Activated gamma-delta T cell treated with Interleukin-2 at 50 U/mL for 16 hours (primary cell): ENCODE measurements around the gene PCDHGA12.
"Not testable (repeated sequence)": the region's sequence is repeated elsewhere in the genome, so short reads cannot be mapped to it uniquely, and the experiment has no call there.

ENCODE experiments used
- DNase-seq: peaks from one replicate; pipeline ENCODE4 v3.0.0-alpha.2; 2020

PCDHGA12 gene

DNA sequence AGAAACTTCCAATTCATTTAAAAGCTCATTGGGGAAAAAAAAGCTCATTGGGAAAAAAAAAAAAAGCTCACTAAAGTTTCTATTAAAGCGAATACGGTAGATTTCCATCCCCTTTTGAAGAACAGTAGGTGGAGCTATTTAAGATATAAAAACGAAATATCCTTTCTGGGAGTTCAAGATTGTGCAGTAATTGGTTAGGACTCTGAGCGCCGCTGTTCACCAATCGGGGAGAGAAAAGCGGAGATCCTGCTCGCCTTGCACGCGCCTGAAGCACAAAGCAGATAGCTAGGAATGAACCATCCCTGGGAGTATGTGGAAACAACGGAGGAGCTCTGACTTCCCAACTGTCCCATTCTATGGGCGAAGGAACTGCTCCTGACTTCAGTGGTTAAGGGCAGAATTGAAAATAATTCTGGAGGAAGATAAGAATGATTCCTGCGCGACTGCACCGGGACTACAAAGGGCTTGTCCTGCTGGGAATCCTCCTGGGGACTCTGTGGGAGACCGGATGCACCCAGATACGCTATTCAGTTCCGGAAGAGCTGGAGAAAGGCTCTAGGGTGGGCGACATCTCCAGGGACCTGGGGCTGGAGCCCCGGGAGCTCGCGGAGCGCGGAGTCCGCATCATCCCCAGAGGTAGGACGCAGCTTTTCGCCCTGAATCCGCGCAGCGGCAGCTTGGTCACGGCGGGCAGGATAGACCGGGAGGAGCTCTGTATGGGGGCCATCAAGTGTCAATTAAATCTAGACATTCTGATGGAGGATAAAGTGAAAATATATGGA, at the start of gene PCDHGA12:
Gene PCDHGA12 (plus strand): TSS at position 176 of the 782 bp plus-strand sequence. CDS start 253 bp downstream, at position 429.
- no peak for DNase-seq

- DNase-seq: no peak
Measured at GRCh38 chr5:141382469-141383294, 47.6 kb upstream of the PCDHGA12 start, which contains the start of gene PCDHGA7. TSS of gene PCDHGA7 (plus strand) at chr5:141382742. CDS start at chr5:141382900, 158 bp downstream.

- no peak for DNase-seq
Measured at GRCh38 chr5:141383345-141383744, 47.0 kb upstream of the PCDHGA12 start.

DNA sequence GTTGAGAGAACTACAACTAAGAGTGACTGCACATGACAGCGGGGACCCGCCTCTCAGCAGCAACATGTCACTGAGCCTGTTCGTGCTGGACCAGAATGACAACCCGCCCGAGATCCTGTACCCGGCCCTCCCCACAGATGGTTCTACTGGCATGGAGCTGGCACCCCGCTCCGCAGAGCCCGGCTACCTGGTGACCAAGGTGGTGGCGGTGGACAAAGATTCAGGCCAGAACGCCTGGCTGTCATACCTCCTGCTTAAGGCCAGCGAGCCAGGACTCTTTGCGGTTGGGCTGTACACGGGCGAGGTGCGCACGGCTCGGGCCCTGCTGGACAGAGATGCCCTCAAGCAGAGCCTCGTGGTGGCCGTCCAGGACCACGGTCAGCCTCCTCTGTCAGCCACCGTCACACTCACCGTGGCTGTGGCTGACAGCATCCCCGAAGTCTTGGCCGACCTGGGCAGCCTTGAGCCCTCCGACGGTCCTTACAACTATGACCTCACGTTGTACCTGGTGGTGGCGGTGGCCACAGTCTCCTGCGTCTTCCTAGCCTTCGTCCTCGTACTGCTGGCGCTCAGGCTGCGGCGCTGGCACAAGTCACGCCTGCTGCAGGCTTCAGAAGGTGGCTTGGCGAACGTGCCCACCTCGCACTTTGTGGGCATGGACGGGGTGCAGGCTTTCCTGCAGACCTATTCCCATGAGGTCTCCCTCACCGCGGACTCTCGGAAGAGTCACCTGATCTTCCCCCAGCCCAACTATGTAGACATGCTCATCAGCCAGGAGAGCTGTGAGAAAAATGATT, 45.6 kb upstream of the PCDHGA12 start:
- DNase-seq: no peak

DNA sequence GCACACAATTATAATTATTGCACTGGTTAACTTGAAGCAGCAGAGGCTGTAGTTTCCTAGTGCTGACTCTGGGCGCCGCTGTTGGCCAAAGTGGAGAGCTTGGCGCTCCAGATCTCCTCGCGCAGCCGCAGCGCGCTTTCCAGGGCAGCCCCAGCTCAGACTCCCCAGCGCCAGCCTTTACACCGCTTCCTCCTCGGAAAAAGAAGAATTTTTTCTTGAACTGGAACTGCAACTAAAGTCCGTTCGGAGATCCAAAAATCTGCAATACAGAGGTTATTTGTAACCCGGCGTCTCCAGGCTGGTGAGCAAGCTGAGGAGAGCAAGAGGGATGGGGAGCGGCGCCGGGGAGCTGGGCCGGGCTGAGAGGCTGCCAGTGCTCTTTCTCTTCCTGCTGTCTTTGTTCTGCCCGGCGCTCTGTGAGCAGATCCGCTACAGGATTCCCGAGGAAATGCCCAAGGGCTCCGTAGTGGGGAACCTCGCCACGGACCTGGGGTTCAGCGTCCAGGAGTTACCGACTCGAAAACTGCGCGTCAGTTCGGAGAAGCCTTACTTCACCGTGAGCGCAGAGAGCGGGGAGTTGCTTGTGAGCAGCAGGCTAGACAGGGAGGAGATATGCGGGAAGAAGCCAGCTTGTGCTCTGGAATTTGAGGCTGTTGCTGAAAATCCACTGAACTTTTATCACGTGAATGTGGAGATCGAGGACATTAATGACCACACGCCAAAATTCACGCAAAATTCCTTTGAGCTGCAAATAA, 42.6 kb upstream of the PCDHGA12 start, which contains the start of gene PCDHGB4:
Gene PCDHGB4 (plus strand): TSS at position 142 of the 755 bp plus-strand sequence. CDS start 187 bp downstream, at position 329.
- DNase-seq: not testable (repeated sequence)

- DNase-seq: no peak
Measured at GRCh38 chr5:141388661-141389060, 41.6 kb upstream of the PCDHGA12 start.

DNA sequence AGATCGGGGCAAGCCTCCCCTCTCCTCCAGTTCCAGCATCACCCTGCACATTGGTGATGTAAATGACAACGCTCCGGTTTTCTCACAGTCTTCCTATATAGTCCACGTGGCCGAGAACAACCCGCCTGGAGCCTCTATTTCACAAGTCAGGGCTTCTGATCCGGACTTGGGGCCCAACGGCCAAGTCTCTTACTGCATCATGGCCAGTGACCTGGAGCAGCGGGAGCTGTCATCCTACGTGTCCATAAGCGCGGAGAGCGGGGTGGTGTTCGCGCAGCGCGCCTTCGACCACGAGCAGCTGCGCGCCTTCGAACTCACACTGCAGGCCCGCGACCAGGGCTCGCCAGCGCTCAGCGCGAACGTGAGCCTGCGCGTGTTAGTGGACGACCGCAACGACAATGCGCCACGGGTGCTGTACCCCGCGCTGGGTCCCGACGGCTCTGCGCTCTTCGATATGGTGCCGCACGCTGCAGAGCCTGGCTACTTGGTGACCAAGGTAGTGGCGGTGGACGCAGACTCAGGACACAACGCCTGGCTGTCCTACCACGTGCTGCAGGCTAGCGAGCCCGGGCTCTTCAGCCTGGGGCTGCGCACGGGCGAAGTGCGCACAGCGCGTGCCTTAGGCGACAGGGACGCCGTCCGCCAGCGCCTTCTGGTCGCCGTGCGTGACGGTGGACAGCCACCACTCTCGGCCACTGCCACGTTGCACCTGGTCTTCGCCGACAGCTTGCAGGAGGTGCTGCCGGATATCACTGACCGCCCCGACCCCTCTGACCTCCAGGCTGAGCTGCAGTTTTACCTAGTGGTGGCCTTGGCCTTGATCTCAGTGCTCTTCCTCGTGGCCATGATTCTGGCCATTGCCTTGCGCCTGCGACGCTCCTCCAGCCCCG, 40.9 kb upstream of the PCDHGA12 start:
- no peak for DNase-seq

GRCh38 chr5:141392429-141393198, 37.7 kb upstream of the PCDHGA12 start, which contains the start of gene PCDHGA8:
TSS of gene PCDHGA8 (plus strand) at chr5:141392633. CDS start at chr5:141392814, 181 bp downstream.
- no peak for DNase-seq

DNA sequence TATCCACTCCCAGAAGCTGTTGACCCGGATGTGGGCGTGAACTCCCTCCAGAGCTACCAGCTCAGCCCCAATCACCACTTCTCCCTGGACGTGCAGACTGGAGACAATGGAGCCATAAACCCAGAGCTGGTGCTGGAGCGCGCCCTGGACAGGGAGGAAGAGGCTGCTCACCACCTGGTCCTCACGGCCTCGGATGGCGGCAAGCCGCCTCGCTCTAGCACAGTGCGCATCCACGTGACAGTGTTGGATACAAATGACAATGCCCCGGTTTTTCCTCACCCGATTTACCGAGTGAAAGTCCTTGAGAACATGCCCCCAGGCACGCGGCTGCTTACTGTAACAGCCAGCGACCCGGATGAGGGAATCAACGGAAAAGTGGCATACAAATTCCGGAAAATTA, 37.0 kb upstream of the PCDHGA12 start:
- no peak for DNase-seq

- not testable (repeated sequence) for DNase-seq
Measured at GRCh38 chr5:141394401-141395187, 35.7 kb upstream of the PCDHGA12 start.

DNA sequence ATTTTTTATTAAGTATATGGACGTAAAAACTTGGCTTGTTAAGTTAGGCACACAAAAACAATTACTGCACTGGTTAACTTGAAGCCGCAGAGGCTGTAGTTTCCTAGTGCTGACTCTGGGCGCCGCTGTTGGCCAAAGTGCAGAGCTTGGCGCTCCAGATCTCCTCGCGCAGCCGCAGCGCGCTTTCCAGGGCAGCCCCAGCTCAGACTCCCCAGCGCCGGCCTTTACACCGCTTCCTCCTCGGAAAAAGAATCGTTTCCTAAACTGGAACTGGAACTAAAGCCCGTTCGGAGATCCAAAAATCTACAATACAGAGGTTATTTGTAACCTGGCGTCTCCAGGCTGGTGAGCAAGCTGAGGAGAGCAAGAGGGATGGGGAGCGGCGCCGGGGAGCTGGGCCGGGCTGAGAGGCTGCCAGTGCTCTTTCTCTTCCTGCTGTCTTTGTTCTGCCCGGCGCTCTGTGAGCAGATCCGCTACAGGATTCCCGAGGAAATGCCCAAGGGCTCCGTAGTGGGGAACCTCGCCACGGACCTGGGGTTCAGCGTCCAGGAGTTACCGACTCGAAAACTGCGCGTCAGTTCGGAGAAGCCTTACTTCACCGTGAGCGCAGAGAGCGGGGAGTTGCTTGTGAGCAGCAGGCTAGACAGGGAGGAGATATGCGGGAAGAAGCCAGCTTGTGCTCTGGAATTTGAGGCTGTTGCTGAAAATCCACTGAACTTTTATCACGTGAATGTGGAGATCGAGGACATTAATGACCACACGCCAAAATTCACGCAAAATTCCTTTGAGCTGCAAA, 32.4 kb upstream of the PCDHGA12 start, which contains the start of gene PCDHGB5:
Gene PCDHGB5 (plus strand): TSS at position 192 of the 796 bp plus-strand sequence. CDS start 181 bp downstream, at position 373.
- not testable (repeated sequence) for DNase-seq

GRCh38 chr5:141398608-141399007, 31.7 kb upstream of the PCDHGA12 start:
- DNase-seq: no peak

DNA sequence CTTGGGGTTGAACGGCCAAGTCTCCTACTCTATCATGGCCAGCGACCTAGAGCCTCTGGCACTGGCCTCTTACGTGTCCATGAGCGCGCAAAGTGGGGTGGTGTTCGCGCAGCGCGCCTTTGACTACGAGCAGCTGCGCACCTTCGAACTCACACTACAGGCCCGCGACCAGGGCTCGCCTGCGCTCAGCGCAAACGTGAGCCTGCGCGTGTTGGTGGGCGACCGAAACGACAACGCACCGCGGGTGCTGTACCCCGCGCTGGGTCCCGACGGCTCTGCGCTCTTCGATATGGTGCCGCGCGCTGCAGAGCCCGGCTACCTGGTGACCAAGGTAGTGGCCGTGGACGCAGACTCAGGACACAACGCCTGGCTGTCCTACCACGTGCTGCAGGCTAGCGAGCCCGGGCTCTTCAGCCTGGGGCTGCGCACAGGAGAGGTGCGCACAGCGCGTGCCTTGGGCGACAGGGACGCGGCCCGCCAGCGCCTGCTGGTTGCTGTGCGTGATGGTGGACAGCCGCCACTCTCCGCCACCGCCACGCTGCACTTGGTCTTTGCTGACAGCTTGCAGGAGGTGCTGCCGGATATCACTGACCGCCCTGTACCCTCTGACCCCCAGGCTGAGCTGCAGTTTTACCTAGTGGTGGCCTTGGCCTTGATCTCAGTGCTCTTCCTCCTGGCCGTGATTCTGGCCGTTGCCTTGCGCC, 30.6 kb upstream of the PCDHGA12 start:
- DNase-seq: no peak

GRCh38 chr5:141402553-141403243, 27.6 kb upstream of the PCDHGA12 start, which contains the start of gene PCDHGA9:
TSS of gene PCDHGA9 (plus strand) at chr5:141402778. CDS start at chr5:141402953, 175 bp downstream.
- no peak for DNase-seq

GRCh38 chr5:141403387-141403786, 26.9 kb upstream of the PCDHGA12 start:
- DNase-seq: no peak

- DNase-seq: not testable (repeated sequence)
Measured at GRCh38 chr5:141407790-141408505, 22.4 kb upstream of the PCDHGA12 start, which contains the start of gene PCDHGB6. TSS of gene PCDHGB6 (plus strand) at chr5:141408021. CDS start at chr5:141408203, 182 bp downstream.
